Fibroblast of skin of abdomen (primary cell): ENCODE measurements around the gene TNPO2. TPM values are rescaled to one million over a fixed set of nuclear protein-coding genes. Genes with fewer than 3 reads are reported as not detected.

Experiments used
- DNase-seq: peaks from one replicate; pipeline ENCODE4 v3.0.0-alpha.2; 2013
- polyA plus RNA-seq, 2 experiments: library from polyadenylated mRNA; unstranded; fragments of 120-200 nt; gene quantifications; one replicate each; pipeline ENCODE4 v1.2.1, GENCODE V29; 2013; ENCODE audit not compliant: insufficient read length in 2 of 2

TNPO2 gene
- 66.8 TPM for polyA plus RNA-seq (2013, experiment 1 of 2; ENCODE audit: insufficient read length)
- 64.2 TPM for polyA plus RNA-seq (2013, experiment 2 of 2; ENCODE audit: insufficient read length)

DNA sequence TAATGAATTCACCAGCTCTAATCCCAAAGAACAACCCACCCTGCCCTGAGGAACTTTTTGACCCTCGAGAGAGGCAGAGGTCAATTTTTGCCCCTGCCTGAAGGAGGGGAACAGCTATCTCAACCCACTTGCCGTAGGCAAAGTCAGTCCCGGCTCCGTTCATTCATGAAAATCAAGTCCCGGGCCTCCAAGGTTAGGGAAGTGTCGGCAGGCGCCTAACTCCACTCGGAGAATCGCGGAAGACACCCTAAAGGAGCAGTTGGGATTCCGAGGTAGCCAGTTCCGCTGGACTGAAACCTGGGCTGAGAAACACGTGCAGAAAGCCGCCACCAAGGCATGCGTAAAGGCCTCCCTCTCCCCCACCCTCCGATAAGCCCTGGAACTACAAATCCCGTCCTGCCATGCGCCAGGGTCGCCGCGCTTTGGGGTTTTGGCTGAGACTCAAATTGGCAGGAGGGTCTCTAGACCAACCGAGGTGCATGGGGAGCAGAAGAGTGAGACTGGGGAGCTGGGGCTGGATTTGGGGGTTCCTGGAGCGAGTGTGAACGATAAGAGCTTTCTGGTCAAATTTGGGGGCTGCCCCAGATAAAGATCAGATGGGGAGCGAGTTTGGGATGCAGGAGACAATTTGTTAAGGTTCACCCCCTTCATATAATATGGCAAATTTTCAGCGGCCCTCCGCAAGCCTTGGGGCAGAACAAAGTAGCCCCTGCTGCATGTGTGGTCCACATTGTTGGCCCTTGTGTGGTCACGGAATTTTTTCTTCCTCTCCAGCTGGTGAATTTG, at the start of gene TNPO2:
Gene TNPO2 (minus strand): TSS at position 292 of the 786 bp plus-strand sequence. CDS start 2,955 bp downstream, outside the sequence.
- peak; percentile 63 for DNase-seq

DNA sequence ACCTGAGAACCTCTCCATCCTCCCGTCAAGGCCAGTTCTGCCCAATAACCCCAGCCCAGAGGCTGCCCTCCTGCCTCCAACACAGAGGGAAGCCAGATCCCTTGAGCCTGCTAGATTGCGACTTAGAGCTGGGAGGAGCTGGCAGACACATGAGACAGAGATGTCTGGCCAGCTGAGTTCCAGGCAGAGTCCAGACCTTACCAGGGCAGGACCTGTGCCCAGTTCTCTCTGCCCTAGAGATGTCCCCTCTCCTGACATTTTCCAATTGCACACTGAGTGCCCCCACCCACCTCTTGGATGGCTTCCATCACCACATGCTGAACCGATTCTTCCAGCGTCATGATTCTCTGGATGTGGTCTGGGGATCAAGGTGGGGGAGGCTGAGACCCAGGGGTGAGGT, 48.6 kb upstream of the TNPO2 start:
- DNase-seq, result no peak

DNA sequence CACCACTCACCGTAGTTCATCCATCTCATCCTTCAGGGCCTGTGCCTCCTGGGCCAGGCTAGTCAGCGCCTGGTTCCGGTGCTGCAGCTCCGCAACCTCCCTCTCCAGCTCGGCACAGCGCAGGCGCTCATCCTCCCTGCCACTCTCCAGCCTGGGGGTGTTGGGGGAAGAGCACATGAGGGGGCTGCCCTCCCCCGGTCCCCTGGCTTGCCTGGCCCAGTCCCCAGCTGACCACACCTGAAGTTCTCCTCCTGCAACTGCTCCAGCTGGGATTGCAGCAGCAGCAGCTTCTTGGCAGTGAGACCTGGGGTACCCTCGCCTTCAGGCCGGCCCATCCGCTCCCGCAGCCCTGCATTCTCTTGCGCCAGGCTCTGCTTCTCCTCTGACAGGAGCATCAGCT, 47.2 kb upstream of the TNPO2 start:
- DNase-seq, result no peak

DNA sequence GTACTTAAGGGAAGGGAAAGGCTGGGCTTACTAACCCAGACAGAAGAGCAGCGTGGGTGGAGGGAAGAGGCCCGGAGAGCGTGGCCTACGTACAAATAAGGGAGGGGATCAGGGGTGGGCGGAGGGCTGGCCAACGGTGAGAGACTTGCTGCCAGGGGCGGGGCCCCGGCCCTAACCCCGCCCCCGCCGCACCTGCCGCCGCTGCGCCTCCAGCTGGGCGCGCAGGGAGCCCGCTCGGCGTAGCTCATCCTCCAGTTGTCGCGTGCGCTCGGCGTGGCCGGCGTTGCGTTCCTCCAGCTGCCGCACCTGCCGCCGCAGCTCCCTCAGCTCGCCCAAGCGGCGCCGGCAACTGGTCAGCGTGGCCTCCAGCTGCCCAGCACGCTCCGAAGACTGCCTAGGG, 46.0 kb upstream of the TNPO2 start:
- DNase-seq, result no peak

DNA sequence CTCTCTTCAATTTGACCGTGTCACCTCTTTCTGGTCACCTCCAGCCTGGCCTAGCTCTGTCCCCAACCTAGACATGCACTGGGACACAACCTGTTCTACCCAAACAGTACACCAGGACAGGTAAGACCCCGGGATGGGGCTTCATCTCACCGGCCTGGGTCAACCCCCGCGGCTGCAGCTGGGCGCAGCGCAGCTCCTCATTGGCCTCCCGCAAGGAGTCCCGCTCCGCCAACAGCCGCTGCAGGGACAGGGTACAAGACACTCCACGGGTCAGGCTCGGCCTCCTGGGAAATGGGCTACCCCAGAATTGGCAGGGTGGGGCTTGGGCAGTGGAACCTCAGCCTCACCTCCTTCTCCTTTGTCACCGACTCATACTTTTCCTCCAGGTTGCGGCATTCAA, 43.9 kb upstream of the TNPO2 start:
- DNase-seq, result no peak

DNA sequence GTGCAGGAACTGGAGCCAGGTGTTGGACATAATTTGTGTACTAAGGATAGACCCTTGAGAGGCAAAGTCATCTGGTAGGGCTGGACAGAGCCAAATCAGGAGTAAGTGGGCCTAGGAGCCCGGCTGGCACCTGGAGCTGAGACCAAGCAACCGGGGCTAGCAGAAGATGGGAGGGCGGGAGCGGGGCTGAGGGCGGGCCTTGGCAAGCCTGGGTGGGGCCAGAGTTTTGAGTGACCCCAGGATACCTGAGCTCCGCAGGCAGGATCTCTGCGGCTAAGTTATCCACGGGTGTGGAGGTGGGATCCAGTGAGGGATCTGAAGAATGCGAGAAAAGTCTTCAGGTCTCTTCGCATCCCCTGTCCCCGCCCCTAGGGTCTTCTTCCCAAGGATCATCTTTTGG, 43.4 kb upstream of the TNPO2 start:
- no peak for DNase-seq

DNA sequence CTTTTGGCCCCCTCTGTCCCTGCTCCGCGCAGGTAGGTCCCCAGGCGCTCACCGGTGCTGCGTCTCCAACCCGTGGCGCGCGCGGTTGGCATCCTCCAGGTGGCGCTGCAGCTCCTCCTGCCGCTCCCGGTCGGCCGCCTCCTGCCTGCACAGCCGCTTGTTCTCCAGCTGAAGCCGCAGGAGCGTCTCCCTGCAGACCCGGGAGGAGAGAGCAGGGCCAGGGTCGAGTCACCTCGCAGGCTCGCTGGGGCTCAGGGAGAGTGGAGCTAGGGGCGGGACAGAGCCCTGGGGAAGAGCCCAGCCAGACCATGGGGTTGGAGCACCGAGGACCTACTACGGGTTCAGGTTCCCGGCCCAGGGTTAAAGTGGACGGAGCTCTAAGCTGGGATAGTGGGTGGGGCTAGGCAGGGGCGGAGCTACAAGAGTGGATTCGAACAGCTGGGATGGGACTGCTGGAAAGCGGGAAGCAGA, 42.4 kb upstream of the TNPO2 start:
- peak; percentile 81 for DNase-seq

DNA sequence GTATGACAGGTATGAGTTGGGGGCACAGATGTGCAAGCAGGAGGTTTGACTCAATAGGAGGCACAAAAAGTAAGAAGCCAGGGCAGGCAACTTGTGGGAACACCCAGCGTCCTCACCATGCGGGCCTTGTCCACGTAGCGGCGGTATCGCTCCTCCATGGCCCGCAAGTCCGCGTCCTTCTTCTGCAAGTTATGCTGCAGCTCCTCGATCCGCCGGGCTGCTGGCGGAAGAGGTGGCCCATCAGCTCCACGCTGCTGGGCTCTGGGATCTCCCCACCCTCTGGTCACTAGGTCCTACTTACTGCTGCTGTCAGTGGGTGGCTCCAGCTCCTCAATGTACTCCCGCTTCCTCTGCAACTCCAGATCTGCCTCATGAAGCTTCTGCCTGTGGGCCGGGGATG, 41.0 kb upstream of the TNPO2 start:
- no peak for DNase-seq

DNA sequence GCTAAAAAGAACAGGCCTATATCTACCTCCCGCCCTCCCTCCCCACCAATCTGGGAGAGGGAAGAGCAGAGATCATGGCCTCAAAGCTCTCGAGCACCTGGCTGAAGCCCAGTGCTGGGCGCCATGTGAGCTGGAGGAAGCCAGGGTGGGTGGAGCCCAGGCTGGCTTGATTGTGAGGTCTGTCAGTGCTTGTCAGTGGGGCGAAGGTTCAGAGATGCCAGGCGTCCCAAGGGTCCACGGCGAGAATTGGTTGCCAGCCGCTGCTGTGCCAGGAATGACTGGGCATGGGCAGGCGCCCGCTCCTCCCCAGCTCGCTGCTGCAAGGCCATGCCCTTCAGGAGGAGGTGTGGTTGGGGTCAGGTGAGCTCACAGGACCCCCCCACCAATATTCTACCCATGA, 39.4 kb upstream of the TNPO2 start:
- DNase-seq, result no peak

DNA sequence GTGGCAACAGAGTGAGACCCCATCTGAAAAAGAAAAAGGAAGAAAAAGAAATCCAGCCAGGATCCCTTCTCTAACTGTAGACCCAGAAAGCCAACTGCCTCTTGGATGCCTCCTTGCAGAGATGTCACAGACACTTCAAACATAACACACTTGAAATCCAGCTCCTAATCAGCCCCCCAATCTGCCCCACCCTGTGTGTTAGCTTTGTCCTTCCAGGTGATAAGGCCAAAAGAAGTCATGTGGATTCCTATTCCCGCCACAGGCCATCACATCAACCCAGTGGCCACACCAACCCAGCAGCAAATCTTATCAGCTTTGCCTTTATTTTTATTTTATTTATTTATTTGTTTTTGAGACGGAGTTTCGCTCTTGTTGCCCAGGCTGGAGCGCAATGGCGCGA, 36.0 kb upstream of the TNPO2 start:
- no peak for DNase-seq

DNA sequence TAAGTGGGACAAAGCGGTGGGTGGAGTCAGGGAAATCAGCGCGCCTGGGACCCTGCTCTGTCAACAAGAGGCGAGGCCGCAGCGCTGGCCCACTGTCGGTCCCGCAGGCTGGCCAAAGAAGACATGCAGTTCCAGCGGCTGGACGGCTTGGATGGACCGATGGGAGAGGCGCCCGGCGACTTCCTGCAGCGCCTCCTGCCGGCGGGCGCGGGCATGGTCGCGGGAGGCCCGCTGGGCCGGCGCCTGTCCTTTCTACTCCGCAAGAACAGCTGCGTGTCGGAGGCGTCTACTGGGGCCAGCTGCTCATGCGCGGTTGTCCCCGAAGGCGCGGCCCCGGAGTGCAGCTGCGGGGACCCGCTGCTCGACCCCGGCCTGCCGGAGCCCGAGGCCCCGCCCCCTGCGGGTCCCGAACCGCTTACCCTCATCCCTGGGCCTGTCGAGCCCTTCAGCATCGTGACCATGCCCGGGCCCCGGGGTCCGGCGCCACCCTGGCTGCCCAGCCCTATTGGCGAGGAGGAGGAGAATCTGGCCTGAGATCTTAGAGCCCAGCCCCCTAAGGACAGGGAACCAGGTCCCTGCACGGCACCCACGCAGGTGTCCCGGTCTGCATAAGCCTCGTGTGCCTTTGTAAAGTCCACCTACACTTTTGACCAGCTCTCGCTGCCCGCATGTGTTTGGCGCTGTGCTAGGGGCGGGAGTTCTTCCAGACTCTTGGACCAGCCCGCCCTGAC, 34.0 kb upstream of the TNPO2 start:
- peak; percentile 58 for DNase-seq

DNA sequence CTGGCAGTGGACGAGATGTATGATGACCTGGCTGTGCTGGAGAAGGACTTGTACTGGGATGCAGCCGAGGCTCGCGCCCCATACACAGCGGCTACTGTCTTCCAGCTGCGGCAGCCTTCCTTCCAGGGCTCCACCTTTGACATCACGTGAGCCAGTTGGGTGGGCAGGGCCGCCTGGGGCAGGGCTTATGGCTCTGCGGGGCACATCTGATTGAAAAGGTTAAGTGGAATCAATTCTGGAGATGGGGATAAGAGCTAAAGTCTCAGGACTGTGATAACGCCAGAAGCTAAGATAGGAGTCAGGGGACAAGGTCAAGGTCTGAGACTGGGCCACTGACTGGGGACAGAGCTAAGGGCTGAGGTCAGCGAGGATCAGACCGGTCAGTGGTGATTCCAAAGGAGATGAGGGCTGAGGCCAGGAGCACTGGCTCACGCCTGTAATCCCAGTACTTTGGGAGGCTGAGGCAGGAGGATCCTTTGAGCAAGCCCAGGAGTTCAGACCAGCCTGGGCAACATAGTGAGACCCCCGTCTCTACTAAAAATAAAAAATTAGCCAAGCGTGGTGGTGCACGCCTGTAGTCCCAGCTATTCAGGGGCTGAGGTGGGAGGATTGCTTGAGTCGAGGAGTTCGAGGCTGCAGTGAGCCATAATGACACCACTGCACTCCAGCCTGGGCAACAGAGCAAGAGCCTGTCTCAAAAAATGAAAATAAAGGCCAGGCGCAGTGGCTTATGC, 32.6 kb upstream of the TNPO2 start:
- no peak for DNase-seq

DNA sequence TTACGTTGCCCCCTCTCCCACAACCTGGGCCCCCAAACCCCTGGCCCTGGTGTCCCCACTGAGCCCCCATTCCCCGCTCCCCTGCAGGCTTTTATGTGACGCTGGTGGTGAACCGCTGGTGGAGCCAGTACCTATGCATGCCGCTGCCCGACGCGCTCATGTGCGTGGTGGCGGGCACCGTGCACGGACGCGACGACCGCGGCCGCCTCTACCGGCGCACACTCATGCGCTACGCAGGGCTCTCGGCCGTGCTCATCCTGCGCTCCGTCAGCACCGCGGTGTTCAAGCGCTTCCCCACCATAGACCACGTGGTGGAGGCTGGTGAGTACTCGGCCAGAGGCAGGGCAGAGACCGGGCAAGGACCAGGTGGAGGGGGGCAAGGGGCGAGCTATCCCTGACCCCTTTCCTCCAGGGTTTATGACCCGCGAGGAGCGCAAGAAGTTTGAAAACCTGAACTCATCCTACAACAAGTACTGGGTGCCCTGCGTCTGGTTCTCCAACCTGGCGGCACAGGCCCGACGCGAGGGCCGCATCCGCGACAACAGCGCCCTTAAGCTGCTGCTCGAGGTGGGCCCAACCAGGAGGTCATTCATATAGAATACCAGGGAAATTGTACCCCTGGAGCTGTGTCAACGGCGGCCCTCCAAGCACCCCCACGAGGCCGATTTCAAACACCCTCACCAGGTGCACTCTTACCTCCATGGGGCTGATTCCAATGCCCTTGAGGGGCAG, 30.9 kb upstream of the TNPO2 start:
- no peak for DNase-seq

DNA sequence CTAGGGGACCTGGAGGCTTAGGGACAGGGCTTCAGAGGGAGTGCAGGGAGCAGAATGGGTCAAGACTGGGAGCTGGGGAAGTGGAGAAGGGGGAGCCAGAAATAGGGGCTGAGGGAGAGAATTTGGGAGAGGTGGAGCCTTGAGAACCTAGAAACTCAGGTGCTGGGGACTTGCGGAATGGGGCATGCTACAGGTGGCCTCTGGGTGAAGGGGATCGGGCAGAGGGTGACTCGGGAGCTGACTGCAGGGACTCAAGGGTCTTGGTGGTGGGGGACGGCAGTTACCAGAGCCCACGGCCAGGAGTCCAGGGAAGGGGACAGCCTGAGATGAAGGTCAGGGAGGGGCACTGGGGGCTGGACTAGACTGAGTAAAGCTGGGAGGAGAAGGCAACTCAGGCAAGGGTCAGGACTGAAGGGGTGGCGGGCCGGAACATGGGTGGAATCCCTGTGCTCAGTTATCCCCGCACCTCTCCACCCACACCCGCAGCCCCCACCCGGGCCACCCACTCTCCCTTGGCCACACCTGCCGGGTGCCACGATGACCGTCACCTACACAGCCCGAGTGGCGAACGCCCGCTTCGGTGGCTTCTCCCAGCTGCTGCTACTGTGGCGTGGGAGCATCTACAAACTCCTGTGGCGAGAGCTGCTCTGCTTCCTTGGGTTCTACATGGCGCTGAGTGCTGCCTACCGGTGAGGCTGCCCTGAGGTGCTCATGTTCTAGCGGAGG, 28.5 kb upstream of the TNPO2 start:
- no peak for DNase-seq

DNA sequence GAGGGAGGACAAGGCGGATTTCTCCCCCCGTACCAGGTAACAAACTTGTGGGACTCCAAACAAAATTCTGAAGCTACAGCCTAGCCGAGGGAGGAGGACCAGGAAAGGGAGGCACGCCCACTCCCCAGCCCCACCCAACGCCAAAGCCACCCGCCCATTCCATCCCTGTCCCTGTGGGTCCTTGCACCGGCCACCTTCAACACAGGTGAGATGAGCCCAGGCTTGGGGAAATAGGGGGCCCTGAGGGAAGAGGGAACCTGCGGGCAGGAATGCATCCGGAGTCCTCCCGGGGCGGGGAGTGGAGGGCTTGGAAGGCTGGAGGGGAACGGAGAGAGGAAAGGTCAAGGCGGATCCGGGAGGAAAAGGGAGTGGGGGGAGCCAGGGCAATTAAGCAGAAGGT, 27.9 kb upstream of the TNPO2 start, which contains the start of gene BEST2:
Gene BEST2 (plus strand): TSS at position 157 of the 400 bp plus-strand sequence. CDS start 802 bp downstream, outside the sequence.
- no peak for DNase-seq

DNA sequence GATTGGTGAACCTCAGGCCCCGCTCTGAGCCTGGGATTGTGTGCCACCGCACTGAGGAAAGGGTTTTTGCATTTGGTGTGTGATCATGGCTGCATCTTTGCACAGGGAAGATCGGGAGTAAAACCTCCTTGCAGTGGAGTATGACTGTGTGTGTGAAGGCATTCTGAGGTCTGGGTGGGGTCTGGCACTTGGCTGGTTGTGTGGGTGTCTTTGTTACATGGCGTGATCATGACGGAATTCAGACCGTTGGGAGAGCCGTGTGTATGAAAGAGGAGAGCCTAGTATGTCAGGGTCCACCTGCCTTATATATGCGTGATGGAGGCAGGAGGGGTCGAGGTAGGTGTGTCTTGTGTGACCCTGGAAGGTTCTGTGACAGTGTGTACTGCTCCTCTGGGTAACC, 27.1 kb upstream of the TNPO2 start:
- DNase-seq, result no peak

DNA sequence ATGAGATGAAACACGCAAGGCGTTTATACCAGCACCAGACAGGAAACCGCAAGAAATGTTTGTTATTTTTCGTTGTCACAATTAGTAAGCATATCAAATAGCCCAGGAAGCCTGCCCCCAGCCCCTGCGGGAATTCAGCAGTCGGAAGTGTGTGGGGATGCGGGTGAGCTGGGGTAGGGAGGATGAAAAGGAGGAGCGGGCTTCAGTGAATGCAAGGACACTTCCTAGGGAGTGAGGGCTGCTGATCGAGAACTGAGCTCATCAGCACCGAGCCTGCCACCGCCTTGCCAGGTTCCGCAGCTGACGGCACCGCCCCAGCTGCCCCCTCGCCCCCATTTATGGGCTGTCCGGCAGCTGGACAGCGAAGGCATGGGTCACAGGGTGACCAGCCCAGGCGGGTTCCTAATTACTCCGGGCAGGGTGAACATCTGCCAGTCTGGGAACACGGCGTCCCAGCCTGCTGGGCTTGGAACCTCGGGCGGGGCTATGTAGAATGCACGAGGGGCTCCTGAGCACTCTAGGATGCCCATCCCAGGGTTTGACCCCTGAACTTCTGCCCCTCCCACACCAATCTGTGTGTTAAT, 26.3 kb upstream of the TNPO2 start:
- DNase-seq, result peak; percentile 5

DNA sequence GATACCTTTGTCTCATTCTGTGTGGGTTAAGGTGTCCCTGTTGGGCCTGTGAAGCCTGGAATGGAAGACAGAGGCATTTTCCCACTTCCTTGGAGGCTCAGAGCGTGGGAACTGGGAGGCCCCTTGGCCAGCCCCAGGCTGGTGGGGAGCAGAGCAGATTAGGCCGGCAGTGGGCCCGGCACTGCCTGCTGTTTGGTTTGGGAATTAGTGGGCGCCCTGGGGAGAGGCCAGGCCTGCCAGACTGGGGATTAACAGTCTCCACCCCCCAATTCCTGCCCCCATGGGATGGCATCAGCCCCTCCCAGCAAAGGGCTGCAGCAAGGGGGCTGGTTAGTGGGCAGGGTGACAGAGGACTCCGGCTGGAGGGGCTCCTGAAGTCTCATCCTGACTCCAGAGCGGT, 24.8 kb upstream of the TNPO2 start:
- DNase-seq, result no peak

DNA sequence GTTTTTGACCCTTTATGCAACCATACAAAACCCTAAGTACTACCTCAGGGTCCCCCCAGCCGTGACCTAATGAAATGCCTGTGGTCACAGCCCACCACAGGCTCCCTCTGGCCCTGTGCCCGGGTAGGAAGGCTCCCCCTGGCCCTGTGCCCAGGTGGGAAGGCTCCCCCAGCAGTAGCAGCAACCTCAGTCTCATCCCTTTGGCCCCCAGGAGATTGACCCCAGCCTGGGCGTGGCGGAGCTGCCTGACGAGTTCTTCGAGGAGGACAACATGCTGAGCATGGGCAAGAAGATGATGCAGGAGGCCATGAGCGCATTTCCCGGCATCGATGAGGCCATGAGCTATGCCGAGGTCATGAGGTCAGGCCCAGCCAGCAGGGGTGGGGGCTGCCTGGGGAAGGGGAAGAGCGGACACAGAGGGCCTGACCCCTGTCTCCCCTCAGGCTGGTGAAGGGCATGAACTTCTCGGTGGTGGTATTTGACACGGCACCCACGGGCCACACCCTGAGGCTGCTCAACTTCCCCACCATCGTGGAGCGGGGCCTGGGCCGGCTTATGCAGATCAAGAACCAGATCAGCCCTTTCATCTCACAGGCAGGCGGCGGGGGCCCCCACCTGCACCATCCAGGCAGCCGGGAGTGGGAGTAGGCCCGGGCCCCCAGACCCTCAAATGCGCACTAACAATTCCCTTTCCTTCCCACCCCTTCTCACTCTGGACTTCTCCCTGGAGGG, 21.6 kb upstream of the TNPO2 start:
- DNase-seq, result no peak

DNA sequence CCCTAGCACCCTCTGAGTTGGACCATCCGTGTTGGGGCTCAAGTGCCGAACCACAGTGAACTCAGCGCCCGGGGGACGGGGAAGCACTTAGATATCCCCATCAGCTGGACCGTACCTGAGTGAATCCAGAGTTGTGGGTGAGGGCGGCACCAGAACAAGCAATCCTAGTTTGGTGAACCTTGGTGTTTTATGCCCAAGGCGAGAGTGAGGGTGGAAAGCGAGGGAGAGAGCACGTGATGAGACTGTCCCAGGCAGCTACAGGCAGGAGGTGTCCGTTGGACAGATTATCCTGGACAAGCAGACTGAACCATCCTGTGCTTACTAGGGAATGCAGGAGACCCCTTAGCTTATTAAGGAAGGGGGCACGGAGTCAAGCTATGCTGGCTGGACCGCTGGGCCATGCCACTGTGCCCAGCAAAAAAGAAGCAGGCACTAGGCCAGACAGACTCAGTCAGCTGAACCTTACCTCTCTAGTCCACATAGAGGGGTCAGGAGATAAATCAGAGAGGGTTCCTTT, 14.2 kb upstream of the TNPO2 start:
- no peak for DNase-seq
